Measurements from ENCODE around the gene CDKN2B. TPM values are rescaled to one million over a fixed set of nuclear protein-coding genes. Genes with fewer than 3 reads are reported as not detected.
A peak's percentile ranks its signal among the peaks of the same experiment; 100 is the strongest.

CDKN2B gene
- total and polyA plus RNA-seq, 2 experiments from 2014 or later = 0.29 to 0.83 TPM

DNA sequence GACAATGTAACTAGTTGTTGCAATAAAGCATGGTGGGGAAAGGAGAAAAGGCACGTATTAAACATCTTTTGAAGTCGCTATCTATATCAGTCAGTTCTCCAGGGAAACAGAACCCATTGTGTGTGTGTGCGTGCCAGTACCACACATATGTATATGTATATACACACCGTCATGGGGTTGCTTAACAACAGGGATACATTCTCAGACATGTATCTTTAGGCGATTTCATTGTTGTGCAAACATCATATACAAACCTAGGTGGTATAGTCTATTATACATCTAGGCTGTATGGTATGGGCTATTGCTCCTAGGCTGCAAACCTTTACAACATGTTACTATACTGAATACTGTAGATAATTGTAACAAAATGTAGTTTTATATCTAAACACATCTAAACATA, 12.2 kb downstream of the CDKN2B start (continued):
- TF ChIP-seq, protein P1, sequence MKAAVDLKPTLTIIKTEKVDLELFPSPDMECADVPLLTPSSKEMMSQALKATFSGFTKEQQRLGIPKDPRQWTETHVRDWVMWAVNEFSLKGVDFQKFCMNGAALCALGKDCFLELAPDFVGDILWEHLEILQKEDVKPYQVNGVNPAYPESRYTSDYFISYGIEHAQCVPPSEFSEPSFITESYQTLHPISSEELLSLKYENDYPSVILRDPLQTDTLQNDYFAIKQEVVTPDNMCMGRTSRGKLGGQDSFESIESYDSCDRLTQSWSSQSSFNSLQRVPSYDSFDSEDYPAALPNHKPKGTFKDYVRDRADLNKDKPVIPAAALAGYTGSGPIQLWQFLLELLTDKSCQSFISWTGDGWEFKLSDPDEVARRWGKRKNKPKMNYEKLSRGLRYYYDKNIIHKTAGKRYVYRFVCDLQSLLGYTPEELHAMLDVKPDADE (IDR thresholded peaks at IDR 0.05) = no peak
- no peak for TF ChIP-seq JUNB (IDR thresholded peaks at IDR 0.05; ENCODE audit: unreplicated experiment)
- TF ChIP-seq EZH2 (IDR thresholded peaks at IDR 0.05; ENCODE audit: low read depth, unreplicated experiment) = no peak
- no peak for TF ChIP-seq STAT1 (IDR thresholded peaks at IDR 0.05; ENCODE audit: unreplicated experiment)
- TF ChIP-seq, protein P2, sequence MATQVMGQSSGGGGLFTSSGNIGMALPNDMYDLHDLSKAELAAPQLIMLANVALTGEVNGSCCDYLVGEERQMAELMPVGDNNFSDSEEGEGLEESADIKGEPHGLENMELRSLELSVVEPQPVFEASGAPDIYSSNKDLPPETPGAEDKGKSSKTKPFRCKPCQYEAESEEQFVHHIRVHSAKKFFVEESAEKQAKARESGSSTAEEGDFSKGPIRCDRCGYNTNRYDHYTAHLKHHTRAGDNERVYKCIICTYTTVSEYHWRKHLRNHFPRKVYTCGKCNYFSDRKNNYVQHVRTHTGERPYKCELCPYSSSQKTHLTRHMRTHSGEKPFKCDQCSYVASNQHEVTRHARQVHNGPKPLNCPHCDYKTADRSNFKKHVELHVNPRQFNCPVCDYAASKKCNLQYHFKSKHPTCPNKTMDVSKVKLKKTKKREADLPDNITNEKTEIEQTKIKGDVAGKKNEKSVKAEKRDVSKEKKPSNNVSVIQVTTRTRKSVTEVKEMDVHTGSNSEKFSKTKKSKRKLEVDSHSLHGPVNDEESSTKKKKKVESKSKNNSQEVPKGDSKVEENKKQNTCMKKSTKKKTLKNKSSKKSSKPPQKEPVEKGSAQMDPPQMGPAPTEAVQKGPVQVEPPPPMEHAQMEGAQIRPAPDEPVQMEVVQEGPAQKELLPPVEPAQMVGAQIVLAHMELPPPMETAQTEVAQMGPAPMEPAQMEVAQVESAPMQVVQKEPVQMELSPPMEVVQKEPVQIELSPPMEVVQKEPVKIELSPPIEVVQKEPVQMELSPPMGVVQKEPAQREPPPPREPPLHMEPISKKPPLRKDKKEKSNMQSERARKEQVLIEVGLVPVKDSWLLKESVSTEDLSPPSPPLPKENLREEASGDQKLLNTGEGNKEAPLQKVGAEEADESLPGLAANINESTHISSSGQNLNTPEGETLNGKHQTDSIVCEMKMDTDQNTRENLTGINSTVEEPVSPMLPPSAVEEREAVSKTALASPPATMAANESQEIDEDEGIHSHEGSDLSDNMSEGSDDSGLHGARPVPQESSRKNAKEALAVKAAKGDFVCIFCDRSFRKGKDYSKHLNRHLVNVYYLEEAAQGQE (IDR thresholded peaks at IDR 0.05; ENCODE audit: unreplicated experiment) = no peak
- TF ChIP-seq CREB1 (CRISPR knock-in tag; IDR thresholded peaks at IDR 0.05; ENCODE audit: low read depth) = no peak
- no peak for TF ChIP-seq NANOG (IDR thresholded peaks at IDR 0.05; ENCODE audit: borderline replicate concordance)
- TF ChIP-seq, protein P3, sequence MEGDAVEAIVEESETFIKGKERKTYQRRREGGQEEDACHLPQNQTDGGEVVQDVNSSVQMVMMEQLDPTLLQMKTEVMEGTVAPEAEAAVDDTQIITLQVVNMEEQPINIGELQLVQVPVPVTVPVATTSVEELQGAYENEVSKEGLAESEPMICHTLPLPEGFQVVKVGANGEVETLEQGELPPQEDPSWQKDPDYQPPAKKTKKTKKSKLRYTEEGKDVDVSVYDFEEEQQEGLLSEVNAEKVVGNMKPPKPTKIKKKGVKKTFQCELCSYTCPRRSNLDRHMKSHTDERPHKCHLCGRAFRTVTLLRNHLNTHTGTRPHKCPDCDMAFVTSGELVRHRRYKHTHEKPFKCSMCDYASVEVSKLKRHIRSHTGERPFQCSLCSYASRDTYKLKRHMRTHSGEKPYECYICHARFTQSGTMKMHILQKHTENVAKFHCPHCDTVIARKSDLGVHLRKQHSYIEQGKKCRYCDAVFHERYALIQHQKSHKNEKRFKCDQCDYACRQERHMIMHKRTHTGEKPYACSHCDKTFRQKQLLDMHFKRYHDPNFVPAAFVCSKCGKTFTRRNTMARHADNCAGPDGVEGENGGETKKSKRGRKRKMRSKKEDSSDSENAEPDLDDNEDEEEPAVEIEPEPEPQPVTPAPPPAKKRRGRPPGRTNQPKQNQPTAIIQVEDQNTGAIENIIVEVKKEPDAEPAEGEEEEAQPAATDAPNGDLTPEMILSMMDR (conservative IDR thresholded peaks at IDR 0.05; ENCODE audit: low read depth in 2 of 2) = no peak

DNA sequence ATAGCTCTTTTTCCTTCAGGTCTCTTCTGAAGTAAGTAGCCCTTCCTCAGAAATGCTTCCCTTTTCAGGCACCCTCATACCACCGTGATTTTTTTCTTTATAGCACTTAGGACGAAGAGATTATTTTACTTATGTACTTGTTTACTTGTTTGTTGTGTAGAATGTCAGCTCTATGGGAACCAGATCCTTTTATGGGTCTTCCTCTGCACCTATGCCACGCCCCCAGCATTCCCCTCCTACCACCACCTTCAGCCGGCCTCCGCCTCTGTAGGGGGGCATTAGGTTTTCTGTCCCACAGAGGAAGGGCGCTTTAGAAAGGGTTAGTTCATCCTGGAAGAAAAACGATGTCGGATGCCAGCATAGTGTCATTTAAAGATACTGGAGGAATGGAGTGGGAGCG, 12.7 kb downstream of the CDKN2B start:
- H3K4me3 ChIP-seq = peak overlapping the region; percentile 77
- Mint-ChIP-seq H3K27me3 (ENCODE audit: insufficient read depth, low read depth, poor library complexity) (peaks cover 69% of the 10 kb centered on the region), H3K36me3 (ENCODE audit: low read depth) (no peaks in the 10 kb centered on the region), H3K4me1 (peaks cover 35% of the 10 kb centered on the region), H3K27ac (no peak overlapping the region), H3K4me3 (peak overlapping the region; percentile 65), H3K9me3 (0 out of 3 replicates have a peak, but pooled peaks cover 3% of the 10 kb centered on the region)
- H2AFZ ChIP-seq = peak overlapping the region; percentile 90
- peak; percentile 83 for DNase-seq (ENCODE audit: low spot score)
- H4K20me1 ChIP-seq (replicated peaks; ENCODE audit: insufficient read depth) = peaks cover 4% of the 10 kb centered on the region
- no peaks in the 10 kb centered on the region for H3K79me2 ChIP-seq (replicated peaks; ENCODE audit: insufficient read depth)
- H3K9me2 ChIP-seq (ENCODE audit: insufficient read depth) = no peaks in the 10 kb centered on the region
- peaks cover 17% of the 10 kb centered on the region; the same call in 1 of the 2 replicates for H3F3A ChIP-seq (replicated peaks; ENCODE audit: low read depth)
- ATAC-seq = peak; percentile 48
- peaks cover 92% of the 10 kb centered on the region for H3K27me3 ChIP-seq (ENCODE audit: insufficient read depth)
- TF ChIP-seq EZH2 (IDR thresholded peaks at IDR 0.05; ENCODE audit: low read depth, unreplicated experiment) (peak; percentile 68), POLR2AphosphoS5 (IDR thresholded peaks at IDR 0.05; ENCODE audit: low read depth) (no peak), STAT1 (IDR thresholded peaks at IDR 0.05; ENCODE audit: unreplicated experiment) (no peak)
- H3K27ac ChIP-seq (ENCODE audit: low read depth) = no peak overlapping the region
- H3K36me3 ChIP-seq (ENCODE audit: insufficient read depth) = no peaks in the 10 kb centered on the region
- H3K4me2 ChIP-seq = peak overlapping the region; percentile 93
- H3K4me1 ChIP-seq (ENCODE audit: insufficient read depth) = peaks cover 46% of the 10 kb centered on the region
